GM21515 (cell line): ENCODE results near the gene GBA3.

Experiments
- ATAC-seq: cut with Tn5 transposase; IDR thresholded peaks from one replicate; pipeline ENCODE4 v1.9.1; 2021; ENCODE audit not compliant: unreplicated experiment

The GBA3 gene

DNA sequence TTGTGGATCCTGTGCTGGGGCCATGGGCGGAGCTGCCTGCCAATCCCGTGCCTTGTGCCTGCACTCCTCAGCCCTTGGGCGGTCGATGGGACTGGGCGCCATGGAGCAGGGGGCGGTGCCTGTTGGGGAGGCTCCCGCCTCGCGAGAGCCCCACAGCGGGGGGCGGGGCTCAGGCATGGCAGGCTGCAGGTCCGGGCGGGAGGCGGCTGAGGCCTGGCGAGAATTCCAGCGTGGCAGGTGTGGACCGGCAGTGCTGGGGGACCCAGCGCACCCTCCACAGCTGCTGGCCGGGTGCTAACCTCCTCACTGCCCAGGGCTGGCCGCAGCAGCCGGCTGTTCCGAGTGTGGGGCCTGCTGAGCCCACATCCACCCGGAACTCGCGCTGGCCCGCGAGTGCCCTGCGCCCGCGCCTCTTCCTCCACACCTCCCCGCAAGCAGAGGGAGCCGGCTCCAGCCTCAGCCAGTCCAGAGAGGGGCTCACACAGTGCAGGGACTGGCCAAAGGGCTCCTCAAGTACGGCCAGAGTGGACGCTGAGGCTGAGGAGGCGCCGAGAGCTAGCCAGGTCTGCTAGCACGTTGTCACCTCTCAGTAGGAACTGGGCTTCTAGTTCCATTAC lies 85.9 kb downstream of the GBA3 start:
- ATAC-seq: no peak

DNA sequence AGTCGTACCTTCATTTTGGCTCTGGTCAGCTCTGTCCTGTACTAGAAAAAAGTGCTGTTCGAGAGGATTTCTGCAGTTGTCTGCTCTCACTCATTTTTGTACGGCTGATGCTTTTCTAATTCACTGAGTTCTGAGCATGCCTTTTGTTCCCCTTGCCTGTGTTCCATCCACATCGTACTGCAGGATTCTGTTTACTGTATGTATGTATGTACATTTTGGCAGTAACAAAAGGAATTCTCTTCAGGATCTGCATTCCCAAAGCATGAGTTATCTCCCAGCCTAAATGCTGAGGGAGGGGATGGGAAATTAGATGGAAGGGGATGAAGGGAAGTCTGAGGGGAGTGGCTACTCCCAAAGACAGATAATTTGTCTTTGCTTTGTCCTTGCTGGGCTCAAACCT lies 87.6 kb downstream of the GBA3 start:
- ATAC-seq: no peak

DNA sequence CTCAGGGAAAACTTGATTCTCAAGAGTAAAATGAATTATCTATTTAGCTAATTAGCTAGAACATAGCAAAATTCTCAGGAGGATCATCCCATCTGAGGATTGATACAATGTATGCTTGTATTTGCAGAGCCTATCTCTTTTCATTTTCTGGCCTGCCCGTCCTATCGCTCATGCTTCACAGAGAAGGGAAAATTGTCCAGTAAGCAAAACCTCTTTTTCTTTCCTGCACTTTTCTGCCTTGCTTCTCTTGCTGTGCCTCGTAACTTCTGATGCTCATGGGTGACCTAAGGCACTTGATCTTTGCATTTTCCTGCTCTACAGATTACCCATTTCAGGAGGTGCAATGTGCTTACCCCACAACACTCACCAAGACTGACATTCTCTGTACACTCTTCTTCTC lies 88.1 kb downstream of the GBA3 start:
- no peak for ATAC-seq

DNA sequence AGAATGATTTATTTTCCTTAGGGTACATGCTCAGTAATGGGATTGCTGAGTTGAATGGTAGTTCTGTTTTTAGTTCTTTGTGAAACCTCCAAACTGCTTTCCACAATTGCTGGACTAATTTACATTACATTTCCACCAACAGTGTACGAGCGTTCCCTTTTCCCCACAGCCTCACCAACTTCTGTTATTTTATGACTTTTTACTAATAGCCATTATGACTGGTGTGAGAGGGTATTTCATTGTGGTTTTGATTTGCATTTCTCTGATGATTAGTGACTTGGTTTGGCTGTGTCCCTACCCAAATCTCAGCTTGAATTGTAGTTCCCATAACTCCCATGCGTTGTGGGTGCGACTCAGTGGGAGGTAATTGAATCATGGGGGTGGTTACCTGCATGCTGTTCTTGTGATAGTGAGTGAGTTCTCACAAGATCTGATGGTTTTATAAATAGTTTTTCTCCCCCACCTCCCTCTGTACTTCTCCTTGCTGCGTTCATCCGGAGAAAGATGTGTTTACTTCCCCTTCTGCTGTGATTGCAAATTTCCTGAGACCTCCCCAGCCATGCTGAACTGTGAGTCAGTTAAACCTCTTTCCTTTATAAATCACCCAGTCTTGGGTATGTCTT lies 95.1 kb downstream of the GBA3 start:
- ATAC-seq: no peak

DNA sequence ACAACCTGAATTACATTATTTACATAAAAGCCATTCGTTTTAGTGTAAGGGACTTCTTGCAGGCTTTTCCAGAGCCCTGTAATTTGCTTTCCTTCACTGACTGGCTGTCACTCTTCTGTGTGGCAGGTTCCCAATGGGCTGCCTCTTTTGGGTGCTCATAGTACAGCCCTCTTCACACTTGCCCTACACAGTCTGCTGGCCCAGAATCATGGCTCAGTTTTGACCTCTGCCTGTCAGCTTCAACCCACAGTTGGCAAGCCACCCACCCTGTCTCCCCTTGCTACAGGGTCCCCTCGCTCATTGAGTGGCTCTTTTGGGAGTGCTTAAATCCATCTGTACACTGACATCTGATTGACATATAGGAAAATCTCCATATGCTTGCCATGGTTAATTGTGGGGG lies 97.9 kb downstream of the GBA3 start:
- ATAC-seq: no peak

DNA sequence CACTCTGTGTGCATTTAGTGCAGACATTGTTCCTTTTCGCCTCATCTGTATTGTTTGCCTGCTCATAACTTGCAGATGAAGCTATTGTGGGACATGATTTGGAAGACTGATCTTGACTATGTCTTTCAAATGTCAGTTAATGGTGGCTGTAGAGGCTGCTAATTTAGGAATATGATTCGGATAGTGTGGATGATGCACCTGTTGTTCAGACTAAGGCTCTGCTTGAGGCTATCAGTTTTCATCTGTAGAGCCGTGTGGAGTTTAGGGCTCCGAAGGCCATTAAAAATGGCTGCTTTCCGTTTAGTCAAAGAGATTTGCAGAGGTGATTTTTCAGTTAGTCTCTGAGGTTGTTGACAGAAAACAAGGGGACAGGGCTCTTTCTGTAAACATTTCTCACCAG lies 102.0 kb downstream of the GBA3 start:
- ATAC-seq: no peak

DNA sequence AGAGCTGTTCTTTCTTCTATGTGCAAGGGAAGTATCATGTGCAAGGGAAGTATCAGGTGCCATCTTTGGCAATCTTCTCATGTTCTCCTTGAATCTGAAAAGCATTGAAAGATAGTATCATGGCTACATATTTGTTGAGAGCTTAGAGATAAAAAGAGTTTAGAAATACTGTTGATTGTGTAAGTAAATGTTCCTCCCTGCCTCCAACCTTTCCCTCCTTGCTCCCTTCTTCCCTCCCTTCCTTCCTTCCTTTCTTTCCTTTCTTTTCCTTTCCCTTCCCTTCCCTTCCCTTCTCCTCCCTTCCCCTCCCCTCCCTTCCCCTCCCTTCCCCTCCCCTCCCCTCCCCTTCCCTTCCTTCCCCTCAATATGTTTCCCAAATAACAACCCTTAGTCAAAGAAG lies 108.7 kb downstream of the GBA3 start:
- no peak for ATAC-seq

DNA sequence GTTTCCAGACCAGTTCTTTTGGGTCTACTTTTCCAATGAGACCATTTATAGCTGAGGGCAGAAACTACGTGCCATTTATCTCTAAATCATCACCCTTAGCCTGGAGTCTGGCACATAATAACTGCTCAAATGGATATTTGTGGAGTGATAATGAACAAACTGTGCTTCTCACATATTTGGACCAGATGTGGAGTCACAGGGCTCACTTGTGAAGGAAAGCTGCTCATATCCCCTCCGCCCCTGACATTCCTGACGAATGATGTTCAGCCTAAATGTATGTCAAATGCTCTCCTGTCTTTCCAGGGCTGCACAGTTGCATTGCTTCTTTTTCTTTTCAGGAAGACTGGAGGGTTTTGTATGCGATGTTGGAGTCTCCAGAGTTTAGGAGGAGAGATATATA lies 110.1 kb downstream of the GBA3 start:
- ATAC-seq: no peak

DNA sequence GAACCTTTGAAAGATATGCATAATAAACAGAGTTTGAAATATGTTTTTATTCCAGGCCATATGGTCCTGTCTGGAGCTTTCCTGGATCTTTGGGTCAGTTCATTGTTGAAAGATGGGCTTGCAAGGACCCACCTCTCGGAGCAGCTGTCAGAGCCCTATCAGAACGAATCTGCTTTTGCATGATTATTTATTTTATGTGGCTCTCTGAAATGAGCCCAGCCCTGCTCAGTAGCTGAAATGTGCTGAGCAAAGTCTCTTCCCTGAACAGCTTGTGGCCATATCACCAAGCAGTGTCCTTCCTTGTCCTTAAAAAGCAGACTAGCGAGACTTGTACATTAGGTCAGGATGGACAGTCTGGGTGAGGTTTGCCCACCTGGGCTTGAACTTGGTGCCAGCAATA lies 110.8 kb downstream of the GBA3 start:
- ATAC-seq: no peak

DNA sequence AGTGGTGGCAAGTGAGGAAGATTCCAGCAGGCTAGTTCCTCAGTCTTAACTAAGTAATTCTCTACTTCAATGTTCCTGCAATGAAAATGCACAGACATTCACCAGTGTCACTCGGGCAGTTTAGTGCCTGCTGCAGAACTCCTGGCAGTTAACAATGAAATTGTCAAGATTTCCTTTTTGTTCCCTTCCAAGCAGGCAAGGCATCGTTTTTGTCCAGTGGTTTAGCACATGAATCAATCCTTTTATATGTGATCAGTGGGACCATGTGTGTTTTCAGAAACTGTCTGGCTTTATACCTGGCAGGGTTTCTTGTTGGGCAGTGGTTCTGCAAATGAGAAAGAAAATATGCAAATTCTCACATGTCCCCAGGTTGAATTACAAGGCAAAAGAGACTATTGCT lies 122.2 kb downstream of the GBA3 start:
- ATAC-seq: no peak

DNA sequence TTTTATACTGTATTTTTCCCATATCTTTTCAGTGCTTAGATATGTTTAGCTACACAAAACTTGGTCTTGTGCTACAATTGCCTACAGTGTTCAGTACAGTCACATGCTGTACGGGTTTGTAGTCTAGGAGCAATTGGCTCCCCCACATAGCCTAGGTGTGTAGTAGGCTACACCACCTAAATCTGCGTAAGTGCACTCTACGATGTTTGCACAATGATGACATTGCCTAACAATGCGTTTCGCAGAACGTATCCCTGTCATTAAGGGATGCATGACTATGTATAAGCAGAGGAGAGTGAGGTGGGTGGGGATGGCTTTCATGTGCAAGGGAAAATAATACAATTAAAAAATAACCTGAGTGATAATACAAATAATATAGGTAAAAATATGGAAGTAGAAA lies 131.4 kb downstream of the GBA3 start:
- no peak for ATAC-seq

DNA sequence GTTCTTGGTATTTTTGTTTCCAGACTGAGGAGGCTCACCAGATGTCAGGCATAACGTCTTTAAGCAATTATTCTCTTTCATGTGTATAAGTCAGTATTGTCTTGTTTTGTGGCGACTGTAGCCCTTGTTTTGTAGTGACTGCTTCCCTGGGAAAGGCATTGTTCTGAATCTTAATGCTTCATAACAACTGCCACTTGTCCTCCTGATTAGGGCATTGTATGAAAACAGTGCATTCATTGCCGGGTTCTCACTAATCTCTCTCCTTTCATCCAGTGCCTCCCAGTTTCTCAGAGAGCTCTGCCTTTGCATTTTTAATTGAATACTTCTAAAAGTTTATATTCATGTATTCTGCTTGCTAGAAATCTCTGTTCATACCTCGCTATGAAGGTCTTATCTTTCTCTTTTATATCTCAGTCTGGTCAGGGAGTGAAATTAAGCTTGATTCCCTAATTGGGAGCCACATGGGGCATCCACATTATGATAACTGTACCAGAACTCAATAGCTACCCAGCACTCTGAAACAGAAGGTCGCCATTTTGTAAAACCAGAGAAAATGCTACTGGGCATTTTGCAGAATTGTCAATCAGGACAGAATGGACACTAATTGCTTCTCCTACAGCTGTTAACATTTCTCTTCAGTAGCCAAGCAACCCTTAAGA lies 149.8 kb downstream of the GBA3 start:
- no peak for ATAC-seq

DNA sequence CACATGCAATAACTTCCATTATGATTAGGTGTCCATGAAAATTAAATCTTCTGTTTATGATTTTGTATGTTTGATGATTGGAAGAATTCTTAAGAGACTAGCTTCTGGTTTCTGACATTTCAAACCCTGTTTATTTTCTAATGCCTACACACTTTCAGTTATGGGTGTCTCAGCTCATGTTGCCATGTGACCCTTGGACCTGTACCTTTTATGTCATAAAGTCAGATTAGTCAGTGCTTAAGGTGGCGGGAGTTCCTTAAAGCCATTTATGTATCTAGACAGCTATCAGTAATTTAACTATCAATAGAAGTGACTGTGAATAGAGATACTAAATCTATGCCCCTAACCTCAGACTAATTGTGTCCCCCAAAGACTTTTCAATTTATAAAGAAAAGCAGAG lies 155.6 kb downstream of the GBA3 start:
- no peak for ATAC-seq

DNA sequence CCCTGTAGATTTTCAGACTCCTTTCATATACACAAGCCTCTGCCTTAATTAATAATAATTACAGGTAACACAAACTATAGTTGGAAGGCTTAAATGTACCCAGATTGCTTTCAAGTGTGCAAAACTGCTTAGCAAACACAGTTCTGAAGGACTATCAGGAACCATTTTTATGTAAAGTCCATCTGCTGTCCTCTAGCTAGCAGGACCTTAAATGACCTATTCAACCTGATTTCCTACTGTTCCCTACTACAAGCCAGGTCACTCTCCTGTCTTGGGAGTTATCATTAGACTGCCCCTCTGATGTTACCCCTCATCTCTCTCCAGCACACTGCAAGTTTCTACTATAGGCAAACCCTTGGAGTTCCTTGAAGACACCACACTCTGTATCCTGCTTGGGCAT lies 157.3 kb downstream of the GBA3 start:
- no peak for ATAC-seq

DNA sequence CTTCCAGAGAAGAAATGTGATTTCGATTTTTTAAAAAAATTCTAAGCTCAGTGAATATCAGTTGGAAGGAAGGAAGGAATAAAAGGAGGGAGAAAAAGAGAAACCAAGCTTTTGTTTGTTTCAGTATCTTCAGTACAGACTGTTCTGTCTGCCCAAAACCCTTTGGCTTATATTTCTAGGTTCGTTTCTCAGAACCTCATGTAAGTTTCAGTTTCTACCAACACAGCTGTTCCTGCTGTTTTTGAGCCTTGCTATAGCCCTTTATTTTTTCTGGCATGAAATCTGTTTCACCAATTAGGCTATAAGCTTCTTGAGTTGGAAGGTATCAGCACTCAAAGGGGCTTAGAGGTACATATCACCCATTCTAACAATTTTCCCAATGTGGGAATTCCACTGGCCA lies 157.9 kb downstream of the GBA3 start:
- no peak for ATAC-seq

DNA sequence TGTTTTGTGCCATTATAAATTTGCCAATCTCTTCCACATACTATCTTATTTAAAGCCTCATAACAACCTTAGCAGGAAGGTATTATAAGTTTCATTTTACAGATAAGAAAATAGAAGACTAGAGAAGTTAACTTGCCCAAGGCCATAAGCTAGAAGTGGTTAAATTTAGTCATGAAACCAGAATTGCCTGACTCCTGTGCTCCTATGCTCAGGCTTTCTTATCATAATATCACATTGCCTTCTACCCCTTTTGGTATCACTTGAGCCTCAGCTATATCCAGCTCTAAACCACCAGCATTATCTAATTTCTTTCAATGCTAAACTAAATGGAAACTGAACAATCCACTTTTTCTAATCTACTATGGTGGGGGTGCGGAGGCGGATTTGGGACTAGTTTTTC lies 164.7 kb downstream of the GBA3 start:
- ATAC-seq: no peak

DNA sequence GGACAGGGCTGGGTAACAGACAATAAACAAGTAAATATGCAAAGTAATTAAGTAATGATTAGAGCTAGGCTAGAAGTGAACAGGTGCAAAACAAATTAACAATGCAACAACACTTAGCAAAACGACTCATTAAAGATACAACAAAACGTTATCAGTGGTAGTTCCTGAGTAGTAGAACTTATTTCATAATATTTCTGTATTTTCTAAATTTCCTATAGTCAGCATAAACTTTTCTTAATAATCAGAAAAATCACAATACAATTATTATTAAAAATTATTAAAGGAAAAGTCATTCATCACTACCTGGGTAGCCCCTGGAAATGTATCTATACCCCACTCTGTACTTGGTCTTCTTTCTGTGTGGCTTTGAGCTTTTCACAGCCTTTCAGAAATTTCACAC lies 166.6 kb downstream of the GBA3 start:
- no peak for ATAC-seq
